ENCODE results near the gene TAF8.

TAF8 gene

GRCh38 chr6:42088101-42088591 lies 37.8 kb downstream of the TAF8 start:
- TF ChIP-seq EGR1 (IDR thresholded peaks at IDR 0.05) (no peak), ZBTB7A (IDR thresholded peaks at IDR 0.05; ENCODE audit: low read depth) (no peak), NFIC (IDR thresholded peaks at IDR 0.05) (peak; percentile 89), REST (IDR thresholded peaks at IDR 0.05; ENCODE audit: low read depth) (no peak), TEAD4 (IDR thresholded peaks at IDR 0.05) (peak; percentile 95), EP300 (IDR thresholded peaks at IDR 0.05; ENCODE audit: borderline replicate concordance) (peak; percentile 84; the same call in 1 of the 2 replicates), CREB1 (IDR thresholded peaks at IDR 0.05; ENCODE audit: low read depth) (no peak), RAD21 (IDR thresholded peaks at IDR 0.05; ENCODE audit: low read depth) (peak; percentile 4; the same call in 1 of the 2 replicates), TCF12 (IDR thresholded peaks at IDR 0.05; ENCODE audit: low read depth) (peak; percentile 82)

GRCh38 chr6:42090819-42091717 lies 40.7 kb downstream of the TAF8 start:
- TF ChIP-seq EP300 (IDR thresholded peaks at IDR 0.05; ENCODE audit: borderline replicate concordance): no peak
- no peak for TF ChIP-seq REST (IDR thresholded peaks at IDR 0.05; ENCODE audit: low read depth)
- TF ChIP-seq NFIC (IDR thresholded peaks at IDR 0.05): no peak
- TF ChIP-seq EGR1 (IDR thresholded peaks at IDR 0.05): no peak
- no peak for TF ChIP-seq ZBTB7A (IDR thresholded peaks at IDR 0.05; ENCODE audit: low read depth)

- TF ChIP-seq REST (IDR thresholded peaks at IDR 0.05; ENCODE audit: low read depth) (no peak), TCF12 (IDR thresholded peaks at IDR 0.05; ENCODE audit: low read depth) (peak; percentile 89), ZBTB7A (IDR thresholded peaks at IDR 0.05; ENCODE audit: low read depth) (no peak), CREB1 (IDR thresholded peaks at IDR 0.05; ENCODE audit: low read depth) (no peak), YY1 (IDR thresholded peaks at IDR 0.05; ENCODE audit: low read depth) (no peak; the same call in 1 of the 2 replicates), TAF1 (IDR thresholded peaks at IDR 0.05; ENCODE audit: low read depth) (no peak), EGR1 (IDR thresholded peaks at IDR 0.05) (no peak), MAX (IDR thresholded peaks at IDR 0.05) (peak; percentile 52; the same call in 1 of the 2 replicates), CEBPB (IDR thresholded peaks at IDR 0.05) (no peak), EP300 (IDR thresholded peaks at IDR 0.05; ENCODE audit: borderline replicate concordance) (peak; percentile 86), TEAD4 (IDR thresholded peaks at IDR 0.05) (peak; percentile 89), RAD21 (IDR thresholded peaks at IDR 0.05; ENCODE audit: low read depth) (peak; percentile 18; the same call in 1 of the 2 replicates), FOXM1 (IDR thresholded peaks at IDR 0.05; ENCODE audit: borderline replicate concordance, low read depth) (no peak), USF1 (IDR thresholded peaks at IDR 0.05) (no peak), NFIC (IDR thresholded peaks at IDR 0.05) (peak; percentile 70)
These were observed 41.3 kb downstream of the TAF8 start for GRCh38 chr6:42091718-42092023.

GRCh38 chr6:42093582-42094329 lies 43.4 kb downstream of the TAF8 start:
- TF ChIP-seq TEAD4 (IDR thresholded peaks at IDR 0.05): no peak
- no peak for TF ChIP-seq USF1 (IDR thresholded peaks at IDR 0.05)
- no peak for TF ChIP-seq EGR1 (IDR thresholded peaks at IDR 0.05)
- TF ChIP-seq RAD21 (IDR thresholded peaks at IDR 0.05; ENCODE audit: low read depth): peak; percentile 28; the same call in 1 of the 2 replicates
